Heart right ventricle (tissue), 16 donors: ENCODE results near the gene DHRS2. TPM values are rescaled to one million over a fixed set of nuclear protein-coding genes. Genes with fewer than 3 reads are reported as not detected.

Source experiments
- ATAC-seq, 8 donors: fragments of 200-7000 bp; cut with Tn5 transposase; one replicate each; pipeline ENCODE4 v1.9.1; 2020; ENCODE audit warnings: mild to moderate bottlenecking in 8 of 8, moderate library complexity in 8 of 8, moderate number of reproducible peaks in 1 of 8
- DNase-seq, 2 donors: peaks; one replicate each; pipeline ENCODE4 v3.0.0-alpha.2; 2020
- H3K27ac ChIP-seq, 10 donors: fragments of 200-600 bp; sonication (generic) in 2 of 10; one replicate each; pipeline versions ENCODE4 v1.5.0 to v1.8.0; 2020 to 2022; ENCODE audit warnings: mild to moderate bottlenecking in 3 of 10
- H3K27me3 ChIP-seq, 7 donors: fragments of 200-600 bp; one replicate each; pipeline ENCODE4 v1.8.0; 2021 to 2022; ENCODE audit warnings: mild to moderate bottlenecking in 2 of 7
- H3K36me3 ChIP-seq, 9 donors: fragments of 200-600 bp; sonication (generic) in 1 of 9; one replicate each; pipeline versions ENCODE4 v1.5.0 to v1.8.0; 2020 to 2022; ENCODE audit warnings: mild to moderate bottlenecking in 2 of 9
- H3K4me1 ChIP-seq, 9 donors: fragments of 200-600 bp; sonication (generic) in 1 of 9; one replicate each; pipeline versions ENCODE4 v1.5.0 to v1.8.0; 2020 to 2022; ENCODE audit warnings: mild to moderate bottlenecking in 4 of 9
- H3K4me3 ChIP-seq, 10 donors: fragments of 200-600 bp; sonication (generic) in 2 of 10; one replicate each; pipeline versions ENCODE4 v1.5.0 to v1.8.0; 2020 to 2022; ENCODE audit warnings: mild to moderate bottlenecking in 7 of 10, moderate library complexity in 2 of 10
- H3K9me3 ChIP-seq, 11 donors: fragments of 200-600 bp in 10 of 11; sonication (generic) in 2 of 11; one replicate each; pipeline versions ENCODE4 v1.5.0 to v1.8.0; 2013 to 2022; ENCODE audit warnings: mild to moderate bottlenecking in 2 of 11, control low read depth in 1 of 11, moderate library complexity in 1 of 11
- CTCF ChIP-seq, 9 donors: fragments of 200-600 bp; sonication (generic) in 2 of 9; IDR thresholded peaks; one replicate each; pipeline versions ENCODE4 v1.5.0 to v1.8.0; 2021 to 2022; ENCODE audit warnings: antibody characterized with exemption in 9 of 9, mild to moderate bottlenecking in 5 of 9, moderate library complexity in 1 of 9
- WGBS, 2 donors: extraction: QIAGEN DNeasy Blood & Tissue Kit; methylation state at CpG; one replicate each; pipeline ENCODE4 v1.1.7; 2013; ENCODE audit warnings: inconsistent platforms in 1 of 2; 5-methylcytosine and 5-hydroxymethylcytosine counted together
- intact Hi-C, 10 donors: fragments of 100-400 bp; cut with DNase I; formaldehyde crosslinking; loops; one replicate each; pipeline versions ENCODE4 v1.11.1 to v1.14.2; 2022
- polyA plus RNA-seq, 2 donors: library from polyadenylated mRNA; stranded (reverse); fragments of 200-250 nt; gene quantifications; one replicate each; pipeline ENCODE4 v1.2.3, GENCODE V29; 2013
- total RNA-seq, 10 donors: library from RNA; stranded (reverse); fragmentation: NEBNext Ultra II Directional in 3 of 10; extraction: Animal tissue kit (Norgen Biotek cat#: 25700) in 3 of 10; gene quantifications; one replicate each; pipeline versions ENCODE4 v1.2.1 to v1.2.4, GENCODE V29; 2021 to 2023
- donor health status: Arrhythmogenic right ventricular cardiomyopathy.
- donor health status: ischemic (EF 13 %, LVEDD 7.1; RV severe dilation, severe dysfunction).
- donor health status: healthy with polysubstance abuse.
- donor health status: DM: no; HTN: yes; CAD: no.
- donor health status: DM: no; HTN: no; CAD: no.
- donor health status: ischemic (EF 25% LVEDD 6.9; RV normal size, moderate dysfunction).
- donor health status: ischemic (EF 25% LVEDD 5.7; RV mildly dilated, moderate dysfunction).
- donor health status: healthy.
- donor health status: DM: yes; HTN: yes; CAD: no.
- donor health status: Ischemic cardiomyopathy.
- donor health status: ischemic (EF 35%, LVEDD 5.7; RV mildly dilated, moderate dysfunction).
- donor health status: nonischemic (EF 11% LVEDD 7.7; RV severe dilation, severe dysfunction).
- donor health status: DM: yes; HTN: yes; CAD: no.
- donor health status: PGD.
- donor health status: ischemic (EF 29% LVEDD 5.4; RV normal size, mild dysfunction).
- donor health status: nonischemic (EF 23%, LVEDD 6.1; RV moderate dilation, normal function).

DHRS2 gene
- total and polyA plus RNA-seq, 12 donors: 0.07 TPM; not detected in 11

GRCh38 chr14:23601845-23602180 lies 34.4 kb upstream of the DHRS2 start:
- DNase-seq (no peak), ATAC-seq (no peak)
- H3K27ac ChIP-seq: no peak overlapping the region
- no peak overlapping the region for H3K4me3 ChIP-seq
- TF ChIP-seq CTCF (IDR thresholded peaks at IDR 0.05): no peak
- H3K36me3 ChIP-seq: no peaks in the 10 kb centered on the region
- H3K27me3 ChIP-seq: no peaks in the 10 kb centered on the region
- WGBS, 2 donors: 38 to 64% methylated on average over 1 of the region's 1 CpG
- peaks cover 0 to 25% (median 0%) of the 10 kb centered on the region in 9 donors for H3K4me1 ChIP-seq
- intact Hi-C loops: no loop called here
- H3K9me3 ChIP-seq: peaks cover 0 to 7% (median 0%) of the 10 kb centered on the region in 11 donors

- ATAC-seq (peak; percentile 38 to 86 (median 72)), DNase-seq (no peak)
- Histone ChIP-seq H3K9me3 (peaks cover 0 to 7% (median 0%) of the 10 kb centered on the region in 11 donors), H3K27me3 (no peaks in the 10 kb centered on the region), H3K4me1 (peaks cover 0 to 25% (median 0%) of the 10 kb centered on the region in 9 donors), H3K27ac (no peak overlapping the region), H3K36me3 (no peaks in the 10 kb centered on the region), H3K4me3 (no peak overlapping the region)
- WGBS, 2 donors: 80 to 87% methylated on average over 12 of the region's 12 CpGs
- intact Hi-C loops: no loop called here
- TF ChIP-seq CTCF (IDR thresholded peaks at IDR 0.05): no peak
These were observed 33.7 kb upstream of the DHRS2 start for GRCh38 chr14:23602181-23603095.

GRCh38 chr14:23603103-23603502 lies 33.1 kb upstream of the DHRS2 start:
- no peak for TF ChIP-seq CTCF (IDR thresholded peaks at IDR 0.05)
- DNase-seq (no peak), ATAC-seq (peak in 1 of 8 donors; percentile 13)
- H3K27me3 ChIP-seq: no peaks in the 10 kb centered on the region
- H3K36me3 ChIP-seq: no peaks in the 10 kb centered on the region
- 81 to 87% methylated on average over 2 of the region's 2 CpGs for WGBS, 2 donors
- peaks cover 0 to 25% (median 0%) of the 10 kb centered on the region in 9 donors for H3K4me1 ChIP-seq
- intact Hi-C loops: no loop called here
- no peak overlapping the region for H3K4me3 ChIP-seq
- peaks cover 0 to 7% (median 0%) of the 10 kb centered on the region in 11 donors for H3K9me3 ChIP-seq
- no peak overlapping the region for H3K27ac ChIP-seq

GRCh38 chr14:23604148-23604547 lies 32.0 kb upstream of the DHRS2 start:
- 52 to 56% methylated on average over 2 of the region's 2 CpGs for WGBS, 2 donors
- peaks cover 0 to 6% (median 0%) of the 10 kb centered on the region in 11 donors for H3K9me3 ChIP-seq
- no peak for TF ChIP-seq CTCF (IDR thresholded peaks at IDR 0.05)
- DNase-seq (no peak), ATAC-seq (no peak)
- H3K36me3 ChIP-seq: no peaks in the 10 kb centered on the region
- H3K4me1 ChIP-seq: peaks cover 0 to 25% (median 0%) of the 10 kb centered on the region in 9 donors
- H3K27ac ChIP-seq: no peak overlapping the region
- no peaks in the 10 kb centered on the region for H3K27me3 ChIP-seq
- intact Hi-C loops: no loop called here
- H3K4me3 ChIP-seq: no peak overlapping the region
